ENCODE data around the gene FBLN7.

DNA sequence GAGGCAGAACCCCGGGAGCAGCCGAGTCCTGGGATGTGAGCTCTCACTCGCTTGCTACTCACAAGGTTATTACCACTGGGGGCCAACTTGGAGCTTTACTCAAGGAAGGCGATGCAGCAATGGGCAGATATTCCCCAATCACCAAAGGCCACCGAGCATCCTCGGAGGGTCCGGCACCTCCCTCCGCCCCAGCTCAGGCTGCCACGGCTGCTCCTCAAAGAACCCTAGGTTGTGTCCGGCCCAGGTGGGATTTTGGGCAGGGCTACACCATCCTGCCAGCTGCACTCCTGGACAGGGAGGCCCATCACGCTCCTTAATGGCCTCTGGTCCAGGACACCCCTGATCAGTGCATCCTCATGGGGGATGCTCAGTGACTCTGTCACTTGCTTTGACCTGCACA is 24.8 kb downstream of the FBLN7 start:
- TF ChIP-seq GATA2 (IDR thresholded peaks at IDR 0.05; ENCODE audit: low read depth, low read length) (no peak), GATA3 (IDR thresholded peaks at IDR 0.05; ENCODE audit: low read depth, low read length) (no peak)

All from SH-SY5Y (cell line).